Dedifferentiated amniotic fluid mesenchymal stem cell (primary cell): ENCODE results near the gene MYL12B.
A peak's percentile ranks its signal among the peaks of the same experiment; 100 is the strongest.

Source experiments
- DNase-seq: peaks from one replicate; pipeline ENCODE4 v3.0.0-alpha.2; 2016; ENCODE audit errors: extremely low spot score

MYL12B gene

GRCh38 chr18:3235846-3236245, 26.1 kb upstream of the MYL12B start:
- DNase-seq, result no peak

- no peak for DNase-seq
Observed at GRCh38 chr18:3236470-3236869, 25.5 kb upstream of the MYL12B start.

GRCh38 chr18:3238742-3239141, 23.2 kb upstream of the MYL12B start:
- no peak for DNase-seq

- DNase-seq, result no peak
Observed at GRCh38 chr18:3245185-3245564, 16.8 kb upstream of the MYL12B start.

GRCh38 chr18:3245853-3246634, 15.9 kb upstream of the MYL12B start:
- peak; percentile 81 for DNase-seq

GRCh38 chr18:3246635-3247239, 15.2 kb upstream of the MYL12B start:
- DNase-seq, result no peak

GRCh38 chr18:3247240-3248061, 14.5 kb upstream of the MYL12B start, which contains the start of gene MYL12A:
TSS of gene MYL12A (plus strand) at chr18:3247801. CDS start at chr18:3253248, 5,447 bp downstream.
- peak; percentile 92 for DNase-seq

- DNase-seq, result peak; percentile 55
Observed at GRCh38 chr18:3248062-3248657, 13.8 kb upstream of the MYL12B start.

GRCh38 chr18:3248658-3249359, 13.1 kb upstream of the MYL12B start:
- DNase-seq, result peak; percentile 59

- DNase-seq, result peak; percentile 75
Observed at GRCh38 chr18:3250237-3251107, 11.5 kb upstream of the MYL12B start.

- DNase-seq, result no peak
Observed at GRCh38 chr18:3251249-3251962, 10.5 kb upstream of the MYL12B start.

- DNase-seq, result no peak
Observed at GRCh38 chr18:3251963-3252277, 10.0 kb upstream of the MYL12B start.

- no peak for DNase-seq
Observed at GRCh38 chr18:3252843-3253242, 9.1 kb upstream of the MYL12B start.

GRCh38 chr18:3254725-3255124, 7.2 kb upstream of the MYL12B start:
- no peak for DNase-seq

GRCh38 chr18:3255611-3256165, 6.2 kb upstream of the MYL12B start:
- DNase-seq, result no peak

- DNase-seq, result no peak
Observed at GRCh38 chr18:3256693-3257626, 5.0 kb upstream of the MYL12B start.

GRCh38 chr18:3257627-3258120, 4.3 kb upstream of the MYL12B start:
- DNase-seq, result no peak

GRCh38 chr18:3260995-3261372, 949 bp upstream of the MYL12B start:
- DNase-seq, result no peak
